IMR-90 (cell line): Measurements from ENCODE around the gene TUBGCP2. TPM values are rescaled to one million over a fixed set of nuclear protein-coding genes. Genes with fewer than 3 reads are reported as not detected.

ENCODE experiments used
- ATAC-seq: fragments of 200-7000 bp; cut with Tn5 transposase; 2 replicates; pipeline ENCODE4 v1.9.1; 2020; ENCODE audit warnings: low read depth, mild to moderate bottlenecking, moderate library complexity
- BruUV-seq: library from RNA; stranded (reverse); fragments of 400-500 nt; replicated peaks from 2 replicates; lab custom pipeline; 2021; lab: Mats Ljungman, UMichigan
- CTCF ChIA-PET: fragments of 300-600 bp; formaldehyde crosslinking; extraction: SDS; loops from one replicate; lab custom pipeline; 2021; ENCODE audit warnings: antibody characterized with exemption; lab: Yijun Ruan, JAX
- POLR2A ChIA-PET: fragments of 300-600 bp; sonication (Branson Sonifier 250); formaldehyde crosslinking; loops from one replicate; lab custom pipeline; 2022; ENCODE audit warnings: antibody characterized with exemption; ENCODE audit not compliant: unreplicated experiment; lab: Charles Lee
- DNase-seq: peaks from one replicate; pipeline ENCODE4 v3.0.0; 2013
- H2AFZ ChIP-seq: replicated peaks from 2 replicates; pipeline ENCODE3; 2013; ENCODE audit warnings: low read length, mild to moderate bottlenecking; ENCODE audit not compliant: poor library complexity
- H2AK5ac ChIP-seq: 2 replicates; pipeline ENCODE4 v1.6.1; 2013; ENCODE audit warnings: low read depth, low read length, inconsistent platforms
- H2AK9ac ChIP-seq: replicated peaks from 2 replicates; pipeline ENCODE3; 2013; ENCODE audit warnings: mild to moderate bottlenecking, low read depth, low read length, moderate library complexity; ENCODE audit not compliant: poor library complexity
- H2BK120ac ChIP-seq: 2 replicates; pipeline ENCODE4 v1.6.1; 2013; ENCODE audit warnings: low read depth, low read length, inconsistent platforms
- H2BK15ac ChIP-seq: 3 replicates; pipeline ENCODE4 v1.6.1; 2013; ENCODE audit warnings: low read depth, low read length, inconsistent platforms
- H2BK20ac ChIP-seq: 2 replicates; pipeline ENCODE4 v1.6.1; 2013; ENCODE audit warnings: low read depth, mild to moderate bottlenecking, inconsistent platforms, low read length, moderate library complexity
- H2BK5ac ChIP-seq: 2 replicates; pipeline ENCODE4 v1.6.1; 2013; ENCODE audit warnings: mild to moderate bottlenecking, low read depth, low read length, inconsistent platforms; ENCODE audit not compliant: poor library complexity, severe bottlenecking
- H3K14ac ChIP-seq: replicated peaks from 2 replicates; pipeline ENCODE4 v1.6.1; 2013; ENCODE audit warnings: low read depth, low read length, inconsistent platforms
- H3K18ac ChIP-seq: 2 replicates; pipeline ENCODE4 v1.6.1; 2013; ENCODE audit warnings: low read depth, low read length, control low read depth
- H3K23ac ChIP-seq: 2 replicates; pipeline ENCODE4 v1.6.1; 2013; ENCODE audit warnings: low read depth, low read length, inconsistent platforms
- H3K27ac ChIP-seq: 2 replicates; pipeline ENCODE4 v1.5.1; 2013; ENCODE audit warnings: mild to moderate bottlenecking, control low read depth, low read length; ENCODE audit not compliant: insufficient read depth
- H3K27me3 ChIP-seq: 2 replicates; pipeline ENCODE4 v1.6.1; 2013; ENCODE audit warnings: low read length; ENCODE audit not compliant: control insufficient read depth, insufficient read depth
- H3K36me3 ChIP-seq: 2 replicates; pipeline ENCODE4 v1.6.1; 2013; ENCODE audit warnings: low read length, mixed read lengths; ENCODE audit not compliant: control insufficient read depth, insufficient read depth
- H3K4ac ChIP-seq: 2 replicates; pipeline ENCODE4 v1.6.1; 2013; ENCODE audit warnings: low read depth, low read length, inconsistent platforms
- H3K4me1 ChIP-seq: 2 replicates; pipeline ENCODE4 v1.6.1; 2013; ENCODE audit warnings: low read length, mixed read lengths; ENCODE audit not compliant: control insufficient read depth, insufficient read depth
- H3K4me2 ChIP-seq: 2 replicates; pipeline ENCODE4 v1.6.1; 2013; ENCODE audit warnings: low read depth, mild to moderate bottlenecking, control low read depth, low read length, moderate library complexity
- H3K4me3 ChIP-seq: 2 replicates; pipeline ENCODE4 v1.5.1; 2013; ENCODE audit warnings: low read depth, mild to moderate bottlenecking, control low read depth, low read length, moderate library complexity; ENCODE audit not compliant: insufficient read depth
- H3K56ac ChIP-seq: 2 replicates; pipeline ENCODE4 v1.6.1; 2013; ENCODE audit warnings: low read length, inconsistent platforms; ENCODE audit not compliant: insufficient read depth; ENCODE audit errors: extremely low read depth
- H3K79me1 ChIP-seq, 2 experiments: 2 replicates each; pipeline ENCODE4 v1.6.1; 2013; ENCODE audit warnings: low read length in 2 of 2, inconsistent platforms in 1 of 2, low read depth in 1 of 2
- H3K9ac ChIP-seq: 2 replicates; pipeline ENCODE4 v1.6.1; 2013; ENCODE audit warnings: low read depth, low read length, control low read depth
- H3K9me1 ChIP-seq: 2 replicates; pipeline ENCODE4 v1.6.1; 2013; ENCODE audit warnings: low read length, inconsistent platforms; ENCODE audit not compliant: insufficient read depth
- H3K9me3 ChIP-seq: 2 replicates; pipeline ENCODE4 v1.6.1; 2013; ENCODE audit warnings: low read length; ENCODE audit not compliant: control insufficient read depth, insufficient read depth
- H4K20me1 ChIP-seq: 2 replicates; pipeline ENCODE4 v1.6.1; 2013; ENCODE audit warnings: low read length, inconsistent platforms; ENCODE audit not compliant: insufficient read depth
- H4K5ac ChIP-seq: 2 replicates; pipeline ENCODE4 v1.6.1; 2013; ENCODE audit warnings: mild to moderate bottlenecking, low read depth, low read length, control low read depth
- H4K8ac ChIP-seq, 2 experiments: 2 replicates each; pipeline ENCODE4 v1.6.1; 2013; ENCODE audit warnings: low read depth in 2 of 2, low read length in 2 of 2, control low read depth in 1 of 2, inconsistent platforms in 1 of 2
- H4K91ac ChIP-seq: 2 replicates; pipeline ENCODE4 v1.6.1; 2013; ENCODE audit warnings: low read depth, low read length, inconsistent platforms; ENCODE audit not compliant: insufficient read depth
- BHLHE40 ChIP-seq: fragments of 150-350 bp; IDR thresholded peaks from 2 replicates; pipeline ENCODE4 v1.6.1; 2016; ENCODE audit warnings: mild to moderate bottlenecking, low read depth, low read length
- MAFK ChIP-seq: IDR thresholded peaks from 2 replicates; pipeline ENCODE4 v1.6.1; 2012; ENCODE audit warnings: low read depth, low read length, improper control_type of control experiment
- MAZ ChIP-seq: IDR thresholded peaks from 2 replicates; pipeline ENCODE4 v1.6.1; 2012; ENCODE audit warnings: low read depth, mild to moderate bottlenecking, low read length, improper control_type of control experiment, moderate library complexity, borderline replicate concordance
- MXI1 ChIP-seq: IDR thresholded peaks from 2 replicates; pipeline ENCODE4 v1.6.1; 2012; ENCODE audit warnings: low read depth, mild to moderate bottlenecking, low read length, moderate library complexity, borderline replicate concordance
- NFE2L2 ChIP-seq: fragments of 150-350 bp; IDR thresholded peaks from 2 replicates; pipeline ENCODE4 v1.6.1; 2016; ENCODE audit warnings: low read depth, mild to moderate bottlenecking, low read length
- POLR2A ChIP-seq: IDR thresholded peaks from 2 replicates; pipeline ENCODE4 v1.6.1; 2012; ENCODE audit warnings: mild to moderate bottlenecking, low read depth, low read length
- RAD21 ChIP-seq: IDR thresholded peaks from 2 replicates; pipeline ENCODE4 v1.6.1; 2012; ENCODE audit warnings: low read length, improper control_type of control experiment
- RFX5 ChIP-seq: IDR thresholded peaks from 2 replicates; pipeline ENCODE4 v1.8.0; 2012; ENCODE audit warnings: low read depth, mild to moderate bottlenecking, low read length, moderate library complexity
- SMC3 ChIP-seq: fragments of 150-350 bp; IDR thresholded peaks from 2 replicates; pipeline ENCODE4 v1.6.1; 2016; ENCODE audit warnings: low read depth, mild to moderate bottlenecking, antibody characterized with exemption, low read length, moderate library complexity
- USF2 ChIP-seq: fragments of 150-350 bp; IDR thresholded peaks from 2 replicates; pipeline ENCODE4 v1.6.1; 2017; ENCODE audit warnings: mild to moderate bottlenecking, antibody characterized with exemption, low read length, low read depth
- WGBS, 2 experiments: methylation state at CpG; one replicate each; pipeline versions ENCODE4 v1.1.5 to v1.1.7; 2013; ENCODE audit warnings: missing lambda C conversion rate in 2 of 2; ENCODE audit not compliant: insufficient read length in 1 of 2; ENCODE audit errors: extremely low coverage in 2 of 2; 5-methylcytosine and 5-hydroxymethylcytosine counted together
- dilution Hi-C: fragments of 300-500 bp; cut with HindIII; formaldehyde crosslinking; loops from one replicate; pipeline ENCODE4 v1.14.3; 2018; ENCODE audit warnings: low sequenced_read_pairs; ENCODE audit not compliant: unreplicated experiment
- in situ Hi-C: fragments of 300-500 bp; cut with MboI; formaldehyde crosslinking; loops from 3 replicates; pipeline ENCODE4 v1.14.3; 2019; ENCODE audit warnings: low sequenced_read_pairs, inconsistent platforms, mixed read lengths
- intact Hi-C: fragments of 100-400 bp; cut with micrococcal nuclease; formaldehyde crosslinking; loops from 2 replicates; pipeline ENCODE4 v1.10.0; 2022
- polyA plus RNA-seq, 3 experiments: library from polyadenylated mRNA; depleted of rRNA; stranded (reverse); fragments of >200 nt; gene quantifications; 2 replicates each; pipeline ENCODE4 v1.2.3, GENCODE V29; 2012; ENCODE audit warnings: low replicate concordance in 1 of 3
- total RNA-seq: library from RNA; depleted of rRNA; stranded (reverse); fragments of >200 nt; gene quantifications from 2 replicates; pipeline ENCODE4 v1.2.3, GENCODE V29; 2012

TUBGCP2 gene
- total and polyA plus RNA-seq, 2 of the 4 experiments (the other 2 are of a cell fraction) = 48.1 to 72.6 TPM

- no peak overlapping the region for H3K14ac ChIP-seq
- H3K4me1 ChIP-seq = peaks cover 6% of the 10 kb centered on the region; the same call in 1 of the 2 replicates
- no TSS peak for BruUV-seq
- CTCF ChIA-PET = no interaction called here
- H3K9me3 ChIP-seq = no peaks in the 10 kb centered on the region
- no peak overlapping the region for H3K9ac ChIP-seq
- no peak overlapping the region for H3K23ac ChIP-seq
- peak overlapping the region; percentile 7 for H2AK9ac ChIP-seq
- ATAC-seq (no peak), DNase-seq (no peak)
- H4K8ac ChIP-seq = no peak overlapping the region
- H2BK5ac ChIP-seq = no peak overlapping the region
- no peak overlapping the region for H2BK20ac ChIP-seq
- no peak overlapping the region for H2AFZ ChIP-seq
- no peak overlapping the region for H3K18ac ChIP-seq
- H3K79me1 ChIP-seq = peaks cover 8 to 13% of the 10 kb centered on the region in 2 experiments; a peak in 2 of 4 replicates
- TF ChIP-seq RAD21 (no peak), MXI1 (no peak), NFE2L2 (no peak), MAZ (no peak), BHLHE40 (no peak), RFX5 (no peak), POLR2A (no peak), MAFK (no peak), USF2 (no peak), SMC3 (no peak)
- H3K56ac ChIP-seq = no peak overlapping the region
- WGBS, 2 experiments = 100% methylated on average over 2 of the region's 3 CpGs; no CpG with 5 or more reads in 1 of the 2 experiments
- no peak overlapping the region for H2AK5ac ChIP-seq
- no peak overlapping the region for H3K4me2 ChIP-seq
- intact Hi-C loops (no loop called here), dilution Hi-C loops (no loop called here), in situ Hi-C loops (no loop called here)
- peaks cover 5% of the 10 kb centered on the region; the same call in 1 of the 2 replicates for H3K36me3 ChIP-seq
- H2BK15ac ChIP-seq = no peak overlapping the region
- no peak overlapping the region for H3K27ac ChIP-seq
- no peaks in the 10 kb centered on the region for H3K27me3 ChIP-seq
- no peak overlapping the region for H2BK120ac ChIP-seq
- no peak overlapping the region for H3K4me3 ChIP-seq
- H4K5ac ChIP-seq = no peak overlapping the region
- peaks cover 3% of the 10 kb centered on the region for H4K20me1 ChIP-seq
- no peak overlapping the region for H4K91ac ChIP-seq
- no peaks in the 10 kb centered on the region for H3K9me1 ChIP-seq
- H3K4ac ChIP-seq = no peak overlapping the region
- POLR2A ChIA-PET = no interaction called here
These were observed 47.3 kb upstream of the TUBGCP2 start for GRCh38 chr10:133355991-133356390.
